Mesenchymal stem cell (in vitro differentiated cells and primary cell): ENCODE results near the gene APLF.

ENCODE experiments used
- DNase-seq: peaks from one replicate; pipeline ENCODE4 v3.0.0-alpha.2; 2013
- H2AFZ ChIP-seq: one replicate; pipeline ENCODE4 v1.6.1; 2013; ENCODE audit warnings: low read depth, mild to moderate bottlenecking, control low read depth, inconsistent platforms, low read length, moderate library complexity
- H2AK5ac ChIP-seq: 2 replicates; pipeline ENCODE4 v1.6.1; 2013; ENCODE audit warnings: low read length, moderate library complexity, mild to moderate bottlenecking, inconsistent platforms; ENCODE audit not compliant: severe bottlenecking
- H2BK120ac ChIP-seq: one replicate; pipeline ENCODE4 v1.6.1; 2013; ENCODE audit warnings: low read depth, mild to moderate bottlenecking, inconsistent platforms, low read length, moderate library complexity
- H2BK12ac ChIP-seq, 2 experiments: one replicate each; pipeline ENCODE4 v1.6.1; 2013; ENCODE audit warnings: inconsistent platforms in 2 of 2, low read length in 2 of 2, mild to moderate bottlenecking in 2 of 2, moderate library complexity in 2 of 2, control low read depth in 1 of 2
- H2BK15ac ChIP-seq: one replicate; pipeline ENCODE4 v1.6.1; 2013; ENCODE audit warnings: mild to moderate bottlenecking, low read depth, inconsistent platforms; ENCODE audit not compliant: poor library complexity, severe bottlenecking
- H2BK5ac ChIP-seq: 2 replicates; pipeline ENCODE4 v1.6.1; 2013; ENCODE audit warnings: low read depth, mild to moderate bottlenecking, low read length, control low read depth, inconsistent platforms; ENCODE audit not compliant: poor library complexity, severe bottlenecking
- H3K14ac ChIP-seq, 2 experiments: one replicate each; pipeline ENCODE4 v1.6.1; 2013; ENCODE audit warnings: inconsistent platforms in 2 of 2, low read length in 2 of 2, control low read depth in 1 of 2, mild to moderate bottlenecking in 1 of 2, moderate library complexity in 1 of 2
- H3K18ac ChIP-seq, 2 experiments: one replicate each; pipeline ENCODE4 v1.6.1; 2013; ENCODE audit warnings: inconsistent platforms in 2 of 2, low read length in 2 of 2, control low read depth in 1 of 2, low read depth in 1 of 2, mild to moderate bottlenecking in 1 of 2
- H3K23ac ChIP-seq, 2 experiments: one replicate each; pipeline ENCODE4 v1.6.1; 2013; ENCODE audit warnings: inconsistent platforms in 2 of 2, low read length in 2 of 2, mild to moderate bottlenecking in 2 of 2, moderate library complexity in 2 of 2, control low read depth in 1 of 2
- H3K27ac ChIP-seq: 2 replicates; pipeline ENCODE4 v1.5.1; 2013; ENCODE audit warnings: mild to moderate bottlenecking, moderate library complexity, low read length, control low read depth, inconsistent platforms; ENCODE audit not compliant: poor library complexity, severe bottlenecking
- H3K27me3 ChIP-seq, 2 experiments: 2 replicates each; pipeline versions ENCODE4 v1.6.1 to v1.7.0; 2013; ENCODE audit warnings: low read length in 2 of 2, mild to moderate bottlenecking in 2 of 2, moderate library complexity in 2 of 2, control low read depth in 1 of 2, inconsistent platforms in 1 of 2; ENCODE audit not compliant: control insufficient read depth in 1 of 2, insufficient read depth in 1 of 2
- H3K36me3 ChIP-seq, 2 experiments: 2 replicates each; pipeline versions ENCODE4 v1.6.1 to v1.7.0; 2013; ENCODE audit warnings: low read length in 2 of 2, control low read depth in 1 of 2, inconsistent platforms in 1 of 2, low read depth in 1 of 2, mild to moderate bottlenecking in 1 of 2; ENCODE audit not compliant: insufficient read depth in 2 of 2, control insufficient read depth in 1 of 2
- H3K4ac ChIP-seq, 2 experiments: one replicate each; pipeline ENCODE4 v1.6.1; 2013; ENCODE audit warnings: inconsistent platforms in 2 of 2, low read length in 2 of 2, mild to moderate bottlenecking in 2 of 2, moderate library complexity in 2 of 2, control low read depth in 1 of 2, low read depth in 1 of 2
- H3K4me1 ChIP-seq: 2 replicates; pipeline ENCODE4 v1.6.1; 2013; ENCODE audit warnings: low read depth, low read length, control low read depth; ENCODE audit not compliant: control insufficient read depth, insufficient read depth
- H3K4me2 ChIP-seq: 2 replicates; pipeline ENCODE4 v1.6.1; 2013; ENCODE audit warnings: low read length, mild to moderate bottlenecking, inconsistent platforms; ENCODE audit not compliant: poor library complexity, severe bottlenecking
- H3K4me3 ChIP-seq, 2 experiments: 2 replicates each; pipeline versions ENCODE4 v1.5.1 to v1.7.0; 2013; ENCODE audit warnings: low read length in 2 of 2, mild to moderate bottlenecking in 2 of 2, control low read depth in 1 of 2, low read depth in 1 of 2; ENCODE audit not compliant: insufficient read depth in 1 of 2
- H3K79me1 ChIP-seq: replicated peaks from 2 replicates; pipeline ENCODE4 v1.6.1; 2013; ENCODE audit warnings: mild to moderate bottlenecking, control low read depth, low read length, inconsistent platforms; ENCODE audit not compliant: poor library complexity, severe bottlenecking
- H3K9ac ChIP-seq: 2 replicates; pipeline ENCODE4 v1.7.0; 2013; ENCODE audit warnings: mild to moderate bottlenecking, low read length, moderate library complexity
- H3K9me3 ChIP-seq: 2 replicates; pipeline ENCODE4 v1.7.0; 2013; ENCODE audit warnings: mild to moderate bottlenecking, low read length; ENCODE audit not compliant: control insufficient read depth
- H4K8ac ChIP-seq: one replicate; pipeline ENCODE4 v1.6.1; 2013; ENCODE audit warnings: inconsistent platforms, mild to moderate bottlenecking, low read length, moderate library complexity
- H4K91ac ChIP-seq: one replicate; pipeline ENCODE4 v1.6.1; 2013; ENCODE audit warnings: mild to moderate bottlenecking, low read length, inconsistent platforms
- WGBS: methylation state at CpG from one replicate; pipeline ENCODE4 v1.1.7; 2013; ENCODE audit warnings: mixed read lengths; 5-methylcytosine and 5-hydroxymethylcytosine counted together

The APLF gene

GRCh38 chr2:68605939-68606338 lies 138.6 kb downstream of the APLF start:
- Histone ChIP-seq H3K14ac (no peak overlapping the region), H2BK15ac (no peak overlapping the region), H3K4me1 (no peaks in the 10 kb centered on the region), H3K23ac (no peak overlapping the region), H3K4me3 (no peak overlapping the region), H3K27me3 (no peaks in the 10 kb centered on the region), H2AFZ (no peak overlapping the region), H3K4ac (no peak overlapping the region), H3K4me2 (no peak overlapping the region), H4K91ac (no peak overlapping the region), H3K18ac (no peak overlapping the region), H3K36me3 (no peaks in the 10 kb centered on the region), H2BK5ac (no peak overlapping the region), H3K79me1 (no peaks in the 10 kb centered on the region), H4K8ac (no peak overlapping the region), H3K9ac (no peak overlapping the region), H2BK120ac (no peak overlapping the region), H2BK12ac (no peak overlapping the region), H3K27ac (no peak overlapping the region), H3K9me3 (peaks cover 38% of the 10 kb centered on the region), H2AK5ac (no peak overlapping the region)
- DNase-seq = no peak
- 100% methylated on average over 1 of the region's 1 CpG for WGBS

DNA sequence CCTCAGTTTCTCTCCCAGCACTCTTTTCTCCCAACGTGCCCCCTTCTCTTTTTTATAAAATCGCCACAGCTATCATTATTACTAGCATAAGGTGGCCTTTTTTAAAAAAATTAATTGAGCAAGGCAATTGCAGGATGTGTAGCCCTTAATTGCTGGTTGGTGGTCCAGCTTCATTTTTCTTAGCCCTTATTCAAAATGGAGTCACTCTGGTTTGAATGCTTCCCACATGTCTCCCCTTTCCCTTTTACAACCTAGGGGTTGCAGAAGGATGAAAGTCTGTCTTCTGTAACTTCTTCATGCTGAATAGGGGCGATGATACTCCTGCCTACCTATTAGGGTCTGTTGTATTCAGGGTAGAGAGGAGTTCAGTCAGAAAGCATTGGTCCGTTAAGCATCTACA lies 139.4 kb downstream of the APLF start:
- WGBS = 83% methylated on average over 2 of the region's 4 CpGs
- Histone ChIP-seq H3K27ac (no peak overlapping the region), H3K36me3 (no peaks in the 10 kb centered on the region), H2AFZ (no peak overlapping the region), H3K14ac (no peak overlapping the region), H2BK15ac (no peak overlapping the region), H3K27me3 (no peaks in the 10 kb centered on the region), H4K91ac (no peak overlapping the region), H4K8ac (no peak overlapping the region), H3K18ac (no peak overlapping the region), H3K4me3 (no peak overlapping the region), H3K4me1 (no peaks in the 10 kb centered on the region), H3K79me1 (no peaks in the 10 kb centered on the region), H2AK5ac (no peak overlapping the region), H3K9me3 (peaks cover 35% of the 10 kb centered on the region), H3K23ac (no peak overlapping the region), H2BK5ac (no peak overlapping the region), H3K4me2 (no peak overlapping the region), H3K9ac (no peak overlapping the region), H2BK12ac (no peak overlapping the region), H2BK120ac (no peak overlapping the region), H3K4ac (no peak overlapping the region)
- no peak for DNase-seq

DNA sequence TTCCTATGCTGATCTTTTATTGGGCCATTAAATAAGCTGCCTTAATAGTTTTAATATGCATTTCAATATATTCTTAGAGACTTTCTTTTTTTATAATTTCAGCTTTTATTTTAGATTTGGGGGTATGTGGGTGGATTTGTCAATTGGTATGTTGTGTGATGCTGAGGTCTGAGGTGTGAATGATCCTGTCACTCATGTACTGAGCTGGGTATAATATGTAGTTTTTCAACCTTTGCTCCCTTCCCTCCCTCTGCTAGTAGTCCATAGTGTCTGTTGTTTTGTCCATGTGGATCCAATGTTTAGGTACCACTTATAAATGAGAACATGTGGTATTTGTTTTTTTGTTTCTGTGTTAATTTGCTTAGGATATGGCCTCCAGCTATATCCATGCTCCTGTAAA lies 140.5 kb downstream of the APLF start:
- Histone ChIP-seq H3K14ac (no peak overlapping the region), H2AK5ac (no peak overlapping the region), H3K36me3 (no peaks in the 10 kb centered on the region), H4K91ac (no peak overlapping the region), H2BK15ac (no peak overlapping the region), H3K4me3 (no peak overlapping the region), H3K23ac (no peak overlapping the region), H2BK120ac (no peak overlapping the region), H3K27me3 (no peaks in the 10 kb centered on the region), H3K9me3 (peaks cover 27% of the 10 kb centered on the region), H3K4me1 (no peaks in the 10 kb centered on the region), H3K27ac (no peak overlapping the region), H4K8ac (no peak overlapping the region), H2BK12ac (no peak overlapping the region), H2AFZ (no peak overlapping the region), H3K4ac (no peak overlapping the region), H3K9ac (no peak overlapping the region), H2BK5ac (no peak overlapping the region), H3K79me1 (no peaks in the 10 kb centered on the region), H3K18ac (no peak overlapping the region), H3K4me2 (no peak overlapping the region)
- DNase-seq = no peak

- Histone ChIP-seq H3K27me3 (no peaks in the 10 kb centered on the region), H3K4ac (no peak overlapping the region), H3K9ac (no peak overlapping the region), H3K36me3 (no peaks in the 10 kb centered on the region), H2BK5ac (no peak overlapping the region), H2AK5ac (no peak overlapping the region), H3K79me1 (no peaks in the 10 kb centered on the region), H3K14ac (no peak overlapping the region), H2BK12ac (no peak overlapping the region), H2AFZ (no peak overlapping the region), H2BK15ac (no peak overlapping the region), H2BK120ac (no peak overlapping the region), H4K91ac (no peak overlapping the region), H3K4me1 (no peaks in the 10 kb centered on the region), H3K4me2 (no peak overlapping the region), H3K18ac (no peak overlapping the region), H3K9me3 (peaks cover 8% of the 10 kb centered on the region), H3K23ac (no peak overlapping the region), H3K27ac (no peak overlapping the region), H4K8ac (no peak overlapping the region), H3K4me3 (no peak overlapping the region)
- no peak for DNase-seq
- WGBS = 89% methylated on average over 5 of the region's 5 CpGs
These were observed 145.6 kb downstream of the APLF start for GRCh38 chr2:68612765-68613519.
